IMR-90 (cell line): Measurements from ENCODE around the gene BRME1. TPM values are rescaled to one million over a fixed set of nuclear protein-coding genes. Genes with fewer than 3 reads are reported as not detected.

Source experiments
- ATAC-seq: fragments of 200-7000 bp; cut with Tn5 transposase; 2 replicates; pipeline ENCODE4 v1.9.1; 2020; ENCODE audit warnings: low read depth, mild to moderate bottlenecking, moderate library complexity
- BruUV-seq: library from RNA; stranded (reverse); fragments of 400-500 nt; replicated peaks from 2 replicates; lab custom pipeline; 2021; lab: Mats Ljungman, UMichigan
- CTCF ChIA-PET: fragments of 300-600 bp; formaldehyde crosslinking; extraction: SDS; loops from one replicate; lab custom pipeline; 2021; ENCODE audit warnings: antibody characterized with exemption; lab: Yijun Ruan, JAX
- POLR2A ChIA-PET: fragments of 300-600 bp; sonication (Branson Sonifier 250); formaldehyde crosslinking; loops from one replicate; lab custom pipeline; 2022; ENCODE audit warnings: antibody characterized with exemption; ENCODE audit not compliant: unreplicated experiment; lab: Charles Lee
- DNase-seq: peaks from one replicate; pipeline ENCODE4 v3.0.0; 2013
- H2AFZ ChIP-seq: replicated peaks from 2 replicates; pipeline ENCODE3; 2013; ENCODE audit warnings: low read length, mild to moderate bottlenecking; ENCODE audit not compliant: poor library complexity
- H2AK5ac ChIP-seq: 2 replicates; pipeline ENCODE4 v1.6.1; 2013; ENCODE audit warnings: low read depth, low read length, inconsistent platforms
- H2AK9ac ChIP-seq: replicated peaks from 2 replicates; pipeline ENCODE3; 2013; ENCODE audit warnings: mild to moderate bottlenecking, low read depth, low read length, moderate library complexity; ENCODE audit not compliant: poor library complexity
- H2BK120ac ChIP-seq: 2 replicates; pipeline ENCODE4 v1.6.1; 2013; ENCODE audit warnings: low read depth, low read length, inconsistent platforms
- H2BK15ac ChIP-seq: 3 replicates; pipeline ENCODE4 v1.6.1; 2013; ENCODE audit warnings: low read depth, low read length, inconsistent platforms
- H2BK20ac ChIP-seq: 2 replicates; pipeline ENCODE4 v1.6.1; 2013; ENCODE audit warnings: low read depth, mild to moderate bottlenecking, inconsistent platforms, low read length, moderate library complexity
- H2BK5ac ChIP-seq: 2 replicates; pipeline ENCODE4 v1.6.1; 2013; ENCODE audit warnings: mild to moderate bottlenecking, low read depth, low read length, inconsistent platforms; ENCODE audit not compliant: poor library complexity, severe bottlenecking
- H3K14ac ChIP-seq: replicated peaks from 2 replicates; pipeline ENCODE4 v1.6.1; 2013; ENCODE audit warnings: low read depth, low read length, inconsistent platforms
- H3K18ac ChIP-seq: 2 replicates; pipeline ENCODE4 v1.6.1; 2013; ENCODE audit warnings: low read depth, low read length, control low read depth
- H3K23ac ChIP-seq: 2 replicates; pipeline ENCODE4 v1.6.1; 2013; ENCODE audit warnings: low read depth, low read length, inconsistent platforms
- H3K27ac ChIP-seq: 2 replicates; pipeline ENCODE4 v1.5.1; 2013; ENCODE audit warnings: mild to moderate bottlenecking, control low read depth, low read length; ENCODE audit not compliant: insufficient read depth
- H3K27me3 ChIP-seq: 2 replicates; pipeline ENCODE4 v1.6.1; 2013; ENCODE audit warnings: low read length; ENCODE audit not compliant: control insufficient read depth, insufficient read depth
- H3K36me3 ChIP-seq: 2 replicates; pipeline ENCODE4 v1.6.1; 2013; ENCODE audit warnings: low read length, mixed read lengths; ENCODE audit not compliant: control insufficient read depth, insufficient read depth
- H3K4ac ChIP-seq: 2 replicates; pipeline ENCODE4 v1.6.1; 2013; ENCODE audit warnings: low read depth, low read length, inconsistent platforms
- H3K4me1 ChIP-seq: 2 replicates; pipeline ENCODE4 v1.6.1; 2013; ENCODE audit warnings: low read length, mixed read lengths; ENCODE audit not compliant: control insufficient read depth, insufficient read depth
- H3K4me2 ChIP-seq: 2 replicates; pipeline ENCODE4 v1.6.1; 2013; ENCODE audit warnings: low read depth, mild to moderate bottlenecking, control low read depth, low read length, moderate library complexity
- H3K4me3 ChIP-seq: 2 replicates; pipeline ENCODE4 v1.5.1; 2013; ENCODE audit warnings: low read depth, mild to moderate bottlenecking, control low read depth, low read length, moderate library complexity; ENCODE audit not compliant: insufficient read depth
- H3K56ac ChIP-seq: 2 replicates; pipeline ENCODE4 v1.6.1; 2013; ENCODE audit warnings: low read length, inconsistent platforms; ENCODE audit not compliant: insufficient read depth; ENCODE audit errors: extremely low read depth
- H3K79me1 ChIP-seq, 2 experiments: 2 replicates each; pipeline ENCODE4 v1.6.1; 2013; ENCODE audit warnings: low read length in 2 of 2, inconsistent platforms in 1 of 2, low read depth in 1 of 2
- H3K9ac ChIP-seq: 2 replicates; pipeline ENCODE4 v1.6.1; 2013; ENCODE audit warnings: low read depth, low read length, control low read depth
- H3K9me1 ChIP-seq: 2 replicates; pipeline ENCODE4 v1.6.1; 2013; ENCODE audit warnings: low read length, inconsistent platforms; ENCODE audit not compliant: insufficient read depth
- H3K9me3 ChIP-seq: 2 replicates; pipeline ENCODE4 v1.6.1; 2013; ENCODE audit warnings: low read length; ENCODE audit not compliant: control insufficient read depth, insufficient read depth
- H4K20me1 ChIP-seq: 2 replicates; pipeline ENCODE4 v1.6.1; 2013; ENCODE audit warnings: low read length, inconsistent platforms; ENCODE audit not compliant: insufficient read depth
- H4K5ac ChIP-seq: 2 replicates; pipeline ENCODE4 v1.6.1; 2013; ENCODE audit warnings: mild to moderate bottlenecking, low read depth, low read length, control low read depth
- H4K8ac ChIP-seq, 2 experiments: 2 replicates each; pipeline ENCODE4 v1.6.1; 2013; ENCODE audit warnings: low read depth in 2 of 2, low read length in 2 of 2, control low read depth in 1 of 2, inconsistent platforms in 1 of 2
- H4K91ac ChIP-seq: 2 replicates; pipeline ENCODE4 v1.6.1; 2013; ENCODE audit warnings: low read depth, low read length, inconsistent platforms; ENCODE audit not compliant: insufficient read depth
- CEBPB ChIP-seq: IDR thresholded peaks from 2 replicates; pipeline ENCODE4 v1.6.1; 2012; ENCODE audit warnings: low read depth, low read length, improper control_type of control experiment
- MAFK ChIP-seq: IDR thresholded peaks from 2 replicates; pipeline ENCODE4 v1.6.1; 2012; ENCODE audit warnings: low read depth, low read length, improper control_type of control experiment
- MXI1 ChIP-seq: IDR thresholded peaks from 2 replicates; pipeline ENCODE4 v1.6.1; 2012; ENCODE audit warnings: low read depth, mild to moderate bottlenecking, low read length, moderate library complexity, borderline replicate concordance
- RAD21 ChIP-seq: IDR thresholded peaks from 2 replicates; pipeline ENCODE4 v1.6.1; 2012; ENCODE audit warnings: low read length, improper control_type of control experiment
- RCOR1 ChIP-seq: IDR thresholded peaks from 2 replicates; pipeline ENCODE4 v1.6.1; 2012; ENCODE audit warnings: mild to moderate bottlenecking, low read length, improper control_type of control experiment; ENCODE audit not compliant: insufficient replicate concordance
- WGBS, 2 experiments: methylation state at CpG; one replicate each; pipeline versions ENCODE4 v1.1.5 to v1.1.7; 2013; ENCODE audit warnings: missing lambda C conversion rate in 2 of 2; ENCODE audit not compliant: insufficient read length in 1 of 2; ENCODE audit errors: extremely low coverage in 2 of 2; 5-methylcytosine and 5-hydroxymethylcytosine counted together
- dilution Hi-C: fragments of 300-500 bp; cut with HindIII; formaldehyde crosslinking; loops from one replicate; pipeline ENCODE4 v1.14.3; 2018; ENCODE audit warnings: low sequenced_read_pairs; ENCODE audit not compliant: unreplicated experiment
- in situ Hi-C: fragments of 300-500 bp; cut with MboI; formaldehyde crosslinking; loops from 3 replicates; pipeline ENCODE4 v1.14.3; 2019; ENCODE audit warnings: low sequenced_read_pairs, inconsistent platforms, mixed read lengths
- intact Hi-C: fragments of 100-400 bp; cut with micrococcal nuclease; formaldehyde crosslinking; loops from 2 replicates; pipeline ENCODE4 v1.10.0; 2022
- polyA plus RNA-seq, 3 experiments: library from polyadenylated mRNA; depleted of rRNA; stranded (reverse); fragments of >200 nt; gene quantifications; 2 replicates each; pipeline ENCODE4 v1.2.3, GENCODE V29; 2012; ENCODE audit warnings: low replicate concordance in 1 of 3
- total RNA-seq: library from RNA; depleted of rRNA; stranded (reverse); fragments of >200 nt; gene quantifications from 2 replicates; pipeline ENCODE4 v1.2.3, GENCODE V29; 2012
- TF ChIP-seq, protein P1 (sequence below): fragments of 150-350 bp; IDR thresholded peaks from 2 replicates; pipeline ENCODE4 v1.6.1; 2017; ENCODE audit warnings: mild to moderate bottlenecking, antibody characterized with exemption, low read length, low read depth

Gene BRME1
- total and polyA plus RNA-seq, 2 of the 4 experiments (the other 2 are of a cell fraction) = 0.18 to 0.38 TPM

DNA sequence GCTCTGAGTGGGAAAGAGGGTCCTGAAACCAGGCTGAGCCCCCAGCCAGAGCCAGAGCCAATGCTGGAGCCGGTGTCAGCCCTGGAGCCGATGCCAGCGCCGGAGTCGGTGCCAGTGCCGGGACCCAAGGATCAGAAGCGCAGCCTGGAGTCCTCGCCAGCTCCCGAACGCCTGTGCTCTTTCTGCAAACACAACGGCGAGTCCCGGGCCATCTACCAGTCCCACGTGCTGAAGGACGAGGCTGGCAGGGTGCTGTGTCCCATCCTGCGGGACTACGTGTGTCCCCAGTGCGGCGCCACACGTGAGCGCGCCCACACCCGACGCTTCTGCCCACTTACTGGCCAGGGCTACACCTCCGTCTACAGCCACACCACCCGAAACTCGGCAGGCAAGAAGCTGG, 28.6 kb downstream of the BRME1 start:
- no peaks in the 10 kb centered on the region for H4K20me1 ChIP-seq
- H3K4ac ChIP-seq = no peak overlapping the region
- no peak overlapping the region for H2AK5ac ChIP-seq
- ChIA-PET CTCF (interaction anchor here (0.6 kb wide), 1 partner anchor 93 kb away, joined by 3 read pairs; no protein-coding TSS in a partner anchor), POLR2A (no interaction called here)
- no peak overlapping the region for H3K23ac ChIP-seq
- peaks cover 19% of the 10 kb centered on the region for H3K4me1 ChIP-seq
- H3K9ac ChIP-seq = no peak overlapping the region
- H3K9me1 ChIP-seq = peaks cover 9% of the 10 kb centered on the region; the same call in 1 of the 2 replicates
- H3K79me1 ChIP-seq = no peaks in the 10 kb centered on the region
- in situ Hi-C loops (loop anchor here (25.0 kb wide), 1 partner anchor 460 kb away; no protein-coding TSS in a partner anchor), dilution Hi-C loops (no loop called here), intact Hi-C loops (no loop called here)
- no peak overlapping the region for H3K27ac ChIP-seq
- H2BK15ac ChIP-seq = no peak overlapping the region
- ATAC-seq (no peak), DNase-seq (no peak)
- H3K56ac ChIP-seq = no peak overlapping the region
- WGBS, 2 experiments = 78% methylated on average over 15 of the region's 27 CpGs; no CpG with 5 or more reads in 1 of the 2 experiments
- H3K36me3 ChIP-seq = no peaks in the 10 kb centered on the region
- no TSS peak for BruUV-seq
- no peak overlapping the region for H2AFZ ChIP-seq
- no peak overlapping the region for H4K91ac ChIP-seq
- no peak overlapping the region for H2BK120ac ChIP-seq
- no peak overlapping the region for H4K5ac ChIP-seq
- H2AK9ac ChIP-seq = no peak overlapping the region
- no peak overlapping the region for H2BK20ac ChIP-seq
- no peaks in the 10 kb centered on the region for H3K27me3 ChIP-seq
- H3K14ac ChIP-seq = no peak overlapping the region
- no peak overlapping the region for H3K4me3 ChIP-seq
- TF ChIP-seq, protein P1, sequence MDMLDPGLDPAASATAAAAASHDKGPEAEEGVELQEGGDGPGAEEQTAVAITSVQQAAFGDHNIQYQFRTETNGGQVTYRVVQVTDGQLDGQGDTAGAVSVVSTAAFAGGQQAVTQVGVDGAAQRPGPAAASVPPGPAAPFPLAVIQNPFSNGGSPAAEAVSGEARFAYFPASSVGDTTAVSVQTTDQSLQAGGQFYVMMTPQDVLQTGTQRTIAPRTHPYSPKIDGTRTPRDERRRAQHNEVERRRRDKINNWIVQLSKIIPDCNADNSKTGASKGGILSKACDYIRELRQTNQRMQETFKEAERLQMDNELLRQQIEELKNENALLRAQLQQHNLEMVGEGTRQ = no peak
- TF ChIP-seq MXI1 (no peak), RCOR1 (no peak), CEBPB (no peak), RAD21 (no peak), MAFK (no peak)
- no peaks in the 10 kb centered on the region for H3K9me3 ChIP-seq
- H2BK5ac ChIP-seq = no peak overlapping the region
- no peak overlapping the region for H4K8ac ChIP-seq
- H3K18ac ChIP-seq = no peak overlapping the region
- H3K4me2 ChIP-seq = no peak overlapping the region
